HCT116 (cell line): ENCODE measurements around the gene NDUFA11. TPM values are rescaled to one million over a fixed set of nuclear protein-coding genes. Genes with fewer than 3 reads are reported as not detected.
A peak's percentile ranks its signal among the peaks of the same experiment; 100 is the strongest.

Experiments used
- ATAC-seq: fragments of 200-7000 bp; cut with Tn5 transposase; 2 replicates; pipeline ENCODE4 v1.9.1; 2020; ENCODE audit warnings: mild to moderate bottlenecking, moderate library complexity
- BruUV-seq: library from RNA; stranded (reverse); fragments of 400-500 nt; replicated peaks from 2 replicates; lab custom pipeline; 2021; lab: Mats Ljungman, UMichigan
- CTCF ChIA-PET: fragments of 300-600 bp; sonication (Branson Sonifier 250); formaldehyde crosslinking; loops from one replicate; lab custom pipeline; 2021; ENCODE audit warnings: antibody characterized with exemption; lab: Charles Lee
- POLR2A ChIA-PET: fragments of 300-600, 350-600 bp; sonication (Branson Sonifier 250); formaldehyde crosslinking; loops from one replicate; lab custom pipeline; 2021; ENCODE audit warnings: antibody characterized with exemption; lab: Charles Lee
- RAD21 ChIA-PET, 2 experiments: fragments of 300-600 bp; sonication (Branson Sonifier 250); formaldehyde crosslinking; loops; one replicate each; lab custom pipeline; 2023; ENCODE audit warnings: low total read pairs in 2 of 2; ENCODE audit not compliant: uncharacterized antibody in 2 of 2, unreplicated experiment in 2 of 2, low non-redundant PET in 1 of 2; lab: Charles Lee
- DNase-seq: peaks from one replicate; pipeline ENCODE4 v3.0.0-alpha.2; 2010; ENCODE audit warnings: low read depth, low spot score
- H2AFZ ChIP-seq: fragments of 200-600 bp; shearing (Covaris generic), sonication (generic); 2 replicates; pipeline ENCODE4 v1.6.1; 2017; ENCODE audit warnings: low read depth, mixed run types, mixed read lengths, antibody characterized with exemption, low read length; ENCODE audit not compliant: poor library complexity, severe bottlenecking
- H3K27ac ChIP-seq: 2 replicates; pipeline ENCODE4 v1.5.1; 2012; ENCODE audit warnings: low read depth, low read length
- H3K27me3 ChIP-seq: fragments of 200-600 bp; sonication (generic); 2 replicates; pipeline ENCODE4 v1.6.1; 2016; ENCODE audit warnings: mixed run types, low read length, mixed read lengths; ENCODE audit not compliant: insufficient read depth
- H3K36me3 ChIP-seq, 2 experiments: fragments of 200-500 bp in 1 of 2; fragments of 200-600 bp in 1 of 2; sonication (Bioruptor generic) in 1 of 2; sonication (generic) in 1 of 2; 2 replicates each; pipeline versions ENCODE4 v1.5.1 to v1.6.1; 2014 to 2016; ENCODE audit warnings: low read length in 2 of 2, inconsistent platforms in 1 of 2, mixed read lengths in 1 of 2, mixed run types in 1 of 2; ENCODE audit not compliant: insufficient read depth in 2 of 2, control insufficient read depth in 1 of 2
- H3K4me1 ChIP-seq, 2 experiments: fragments of 200-600 bp in 1 of 2; sonication (generic) in 1 of 2; 2 replicates each; pipeline versions ENCODE4 v1.5.1 to v1.6.1; 2012 to 2017; ENCODE audit warnings: low read length in 2 of 2, inconsistent platforms in 1 of 2, mild to moderate bottlenecking in 1 of 2, mixed read lengths in 1 of 2, mixed run types in 1 of 2, moderate library complexity in 1 of 2; ENCODE audit not compliant: insufficient read depth in 2 of 2, control insufficient read depth in 1 of 2
- H3K4me2 ChIP-seq: fragments of 200-600 bp; sonication (generic); 2 replicates; pipeline ENCODE4 v1.6.1; 2017; ENCODE audit warnings: mixed run types, low read length, mixed read lengths
- H3K4me3 ChIP-seq, 2 experiments: fragments of 200-600 bp in 1 of 2; sonication (generic) in 1 of 2; replicated peaks in 1 of 2; 2 replicates each; pipeline ENCODE4 v1.5.1; 2011 to 2016; ENCODE audit warnings: low read length in 2 of 2, control low read depth in 1 of 2, low read depth in 1 of 2, mild to moderate bottlenecking in 1 of 2, mixed read lengths in 1 of 2, mixed run types in 1 of 2
- H3K79me2 ChIP-seq: fragments of 200-600 bp; sonication (generic); 2 replicates; pipeline ENCODE4 v1.6.1; 2017; ENCODE audit warnings: mild to moderate bottlenecking, mixed run types, low read length, moderate library complexity, mixed read lengths; ENCODE audit not compliant: insufficient read depth
- H3K9ac ChIP-seq: fragments of 200-600 bp; sonication (generic); 2 replicates; pipeline ENCODE4 v1.6.1; 2016; ENCODE audit warnings: low read length, mixed read lengths
- H3K9me2 ChIP-seq: fragments of 200-600 bp; sonication (generic), shearing (Covaris generic); 2 replicates; pipeline ENCODE4 v1.6.1; 2017; ENCODE audit warnings: mixed run types, mild to moderate bottlenecking, moderate library complexity; ENCODE audit not compliant: insufficient read depth
- H3K9me3 ChIP-seq, 2 experiments: fragments of 200-500 bp in 1 of 2; fragments of 200-600 bp in 1 of 2; sonication (Bioruptor generic) in 1 of 2; sonication (generic) in 1 of 2; 2 replicates each; pipeline ENCODE4 v1.6.1; 2014 to 2017; ENCODE audit warnings: low read length in 2 of 2, mixed read lengths in 2 of 2, inconsistent platforms in 1 of 2, low read depth in 1 of 2, mild to moderate bottlenecking in 1 of 2, mixed run types in 1 of 2, moderate library complexity in 1 of 2; ENCODE audit not compliant: control insufficient read depth in 1 of 2, insufficient read depth in 1 of 2
- H4K20me1 ChIP-seq: fragments of 200-600 bp; sonication (generic), shearing (Covaris generic); 2 replicates; pipeline ENCODE4 v1.6.1; 2017; ENCODE audit warnings: mixed run types, mild to moderate bottlenecking, moderate library complexity; ENCODE audit not compliant: insufficient read depth
- EGR1 ChIP-seq: IDR thresholded peaks from 2 replicates; pipeline ENCODE4 v1.6.1; 2012; ENCODE audit warnings: low read depth
- JUND ChIP-seq: IDR thresholded peaks from 2 replicates; pipeline ENCODE4 v1.6.1; 2012
- SIN3A ChIP-seq: IDR thresholded peaks from 2 replicates; pipeline ENCODE4 v1.6.1; 2012; ENCODE audit warnings: low read depth
- intact Hi-C: fragments of 100-400 bp; cut with micrococcal nuclease; formaldehyde crosslinking; loops from 2 replicates; pipeline ENCODE4 v1.10.0; 2022
- total RNA-seq: library from RNA; stranded (reverse); gene quantifications from one replicate; pipeline ENCODE4 v1.2.1, GENCODE V29; 2021; ENCODE audit not compliant: unreplicated experiment
- TF ChIP-seq, protein P1 (sequence below), 3 experiments: fragments of 200-600 bp in 1 of 3; sonication (generic) in 1 of 3; IDR thresholded peaks in 2 of 3; conservative IDR thresholded peaks in 1 of 3; 2 replicates each; pipeline ENCODE4 v1.5.1; 2012 to 2017; ENCODE audit warnings: low read depth in 2 of 3, low read length in 2 of 3, antibody characterized with exemption in 1 of 3, borderline replicate concordance in 1 of 3, control low read depth in 1 of 3, mild to moderate bottlenecking in 1 of 3, mixed read lengths in 1 of 3, mixed run types in 1 of 3, moderate library complexity in 1 of 3; ENCODE audit not compliant: insufficient read depth in 1 of 3

The NDUFA11 gene
- total RNA-seq, 1 experiment from 2014 or later = 311 TPM

DNA sequence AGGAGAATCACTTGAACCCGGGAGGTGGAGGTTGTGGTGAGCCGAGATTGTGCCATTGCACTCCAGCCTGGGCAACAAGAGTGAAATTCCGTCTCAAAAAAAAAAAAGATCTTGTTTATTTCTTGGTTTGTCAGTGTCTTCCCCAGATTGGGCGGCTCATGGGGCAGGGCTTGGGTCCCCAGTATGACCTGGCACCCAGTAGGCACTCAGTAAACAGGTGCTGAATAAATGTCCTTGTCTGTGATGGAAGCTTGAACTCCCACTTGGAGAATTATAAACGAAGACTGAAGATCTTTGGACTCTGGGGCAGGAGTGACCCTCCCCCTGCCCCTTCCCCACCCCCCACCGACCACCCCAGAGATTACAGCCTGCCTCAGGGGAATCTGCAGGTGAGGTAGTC is 23.4 kb downstream of the NDUFA11 start:
- no peak overlapping the region for H3K9ac ChIP-seq
- no peaks in the 10 kb centered on the region for H3K9me2 ChIP-seq
- ChIA-PET CTCF (no interaction called here), RAD21 (no interaction called here), POLR2A (no interaction called here)
- no peaks in the 10 kb centered on the region for H3K27me3 ChIP-seq
- H3K9me3 ChIP-seq = no peaks in the 10 kb centered on the region
- H3K79me2 ChIP-seq = no peaks in the 10 kb centered on the region
- intact Hi-C loops = no loop called here
- BruUV-seq = no TSS peak
- no peaks in the 10 kb centered on the region for H4K20me1 ChIP-seq
- peaks cover 9 to 15% of the 10 kb centered on the region in 2 experiments for H3K4me1 ChIP-seq
- no peak for DNase-seq
- no peak overlapping the region for H2AFZ ChIP-seq
- H3K27ac ChIP-seq = no peak overlapping the region
- no peak for TF ChIP-seq EGR1
- TF ChIP-seq JUND = no peak
- TF ChIP-seq SIN3A = no peak
- TF ChIP-seq, all 23 proteins: peak for 0
- Histone ChIP-seq H3K36me3 (no peaks in the 10 kb centered on the region), H3K4me2 (peak overlapping the region; percentile 19; the same call in 1 of the 2 replicates), H3K4me3 (no peak overlapping the region)
- no peak for ATAC-seq

DNA sequence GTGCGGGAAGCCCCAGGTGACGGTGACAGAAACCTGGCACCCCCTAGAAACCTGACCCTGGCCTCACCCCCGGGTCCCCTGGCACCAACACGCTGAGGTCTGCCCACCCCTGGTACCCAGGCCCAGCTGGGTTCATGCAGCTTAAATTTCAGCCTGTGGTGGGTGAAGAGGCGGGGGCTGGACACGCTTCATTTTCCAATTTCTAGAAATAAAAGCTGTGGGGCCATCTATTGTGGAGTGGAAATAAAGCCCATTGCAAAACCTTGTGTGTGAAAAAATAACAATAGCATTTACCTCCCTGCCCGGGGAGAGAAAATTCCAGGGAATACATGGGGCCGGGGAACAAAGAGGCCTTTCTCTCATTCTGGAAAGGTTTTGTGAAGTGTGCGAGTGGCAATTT is 25.7 kb downstream of the NDUFA11 start:
- Histone ChIP-seq H3K4me2 (no peak overlapping the region), H3K79me2 (no peaks in the 10 kb centered on the region), H3K4me3 (no peak overlapping the region), H3K9ac (no peak overlapping the region), H3K9me2 (no peaks in the 10 kb centered on the region), H3K27ac (no peak overlapping the region), H3K4me1 (peaks cover 17 to 30% of the 10 kb centered on the region in 2 experiments), H4K20me1 (no peaks in the 10 kb centered on the region), H3K27me3 (no peaks in the 10 kb centered on the region), H3K36me3 (no peaks in the 10 kb centered on the region), H3K9me3 (no peaks in the 10 kb centered on the region)
- DNase-seq = no peak
- no TSS peak for BruUV-seq
- CTCF ChIA-PET = no interaction called here
- no peak for ATAC-seq
- intact Hi-C loops = no loop called here
- RAD21 ChIA-PET = no interaction called here
- POLR2A ChIA-PET = interaction anchor here (0.8 kb wide), 1 partner anchor 9 kb away, joined by 3 read pairs; no protein-coding TSS in a partner anchor
- TF ChIP-seq, protein P1, sequence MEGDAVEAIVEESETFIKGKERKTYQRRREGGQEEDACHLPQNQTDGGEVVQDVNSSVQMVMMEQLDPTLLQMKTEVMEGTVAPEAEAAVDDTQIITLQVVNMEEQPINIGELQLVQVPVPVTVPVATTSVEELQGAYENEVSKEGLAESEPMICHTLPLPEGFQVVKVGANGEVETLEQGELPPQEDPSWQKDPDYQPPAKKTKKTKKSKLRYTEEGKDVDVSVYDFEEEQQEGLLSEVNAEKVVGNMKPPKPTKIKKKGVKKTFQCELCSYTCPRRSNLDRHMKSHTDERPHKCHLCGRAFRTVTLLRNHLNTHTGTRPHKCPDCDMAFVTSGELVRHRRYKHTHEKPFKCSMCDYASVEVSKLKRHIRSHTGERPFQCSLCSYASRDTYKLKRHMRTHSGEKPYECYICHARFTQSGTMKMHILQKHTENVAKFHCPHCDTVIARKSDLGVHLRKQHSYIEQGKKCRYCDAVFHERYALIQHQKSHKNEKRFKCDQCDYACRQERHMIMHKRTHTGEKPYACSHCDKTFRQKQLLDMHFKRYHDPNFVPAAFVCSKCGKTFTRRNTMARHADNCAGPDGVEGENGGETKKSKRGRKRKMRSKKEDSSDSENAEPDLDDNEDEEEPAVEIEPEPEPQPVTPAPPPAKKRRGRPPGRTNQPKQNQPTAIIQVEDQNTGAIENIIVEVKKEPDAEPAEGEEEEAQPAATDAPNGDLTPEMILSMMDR (IDR thresholded peaks at IDR 0.05 in 2 of 3, conservative IDR thresholded peaks at IDR 0.05 in 1 of 3; ENCODE audit: borderline replicate concordance in 1 of 3, insufficient read depth in 1 of 3, low read depth in 2 of 3, low read length in 2 of 3) = no peak
- TF ChIP-seq, all 23 proteins: peak for 0
- no peak overlapping the region for H2AFZ ChIP-seq
